ENCODE data around the gene CCER1. TPM values are rescaled to one million over a fixed set of nuclear protein-coding genes. Genes with fewer than 3 reads are reported as not detected.

Gene CCER1
- total and polyA plus RNA-seq, 2 donors (not counting 1 experiment from before 2014, with no cell fraction given), result not detected

- Histone ChIP-seq H3K4me1 (ENCODE audit: control insufficient read depth in 2 of 2, insufficient read depth in 2 of 2, low read length in 2 of 2) (no peaks in the 10 kb centered on the region), H2AFZ (ENCODE audit: insufficient read depth, low read depth, low read length, poor library complexity, severe bottlenecking) (no peak overlapping the region), H3K9ac (ENCODE audit: low read length) (no peak overlapping the region), H3K4me3 (ENCODE audit: control extremely low read depth in 1 of 5, extremely low read depth in 1 of 5, insufficient read depth in 1 of 5, low read depth in 2 of 5, low read length in 4 of 5) (no peak overlapping the region), H4K20me1 (ENCODE audit: control insufficient read depth, insufficient read depth, low read length, poor library complexity, severe bottlenecking) (no peaks in the 10 kb centered on the region), H3K4me2 (replicated peaks; ENCODE audit: low read depth, low read length, poor library complexity, severe bottlenecking) (no peak overlapping the region), H3K36me3 (replicated peaks in 1 of 2; ENCODE audit: control extremely low read depth in 1 of 2, control insufficient read depth in 1 of 2, extremely low read depth in 1 of 2, insufficient read depth in 2 of 2, low read length in 1 of 2) (no peaks in the 10 kb centered on the region), H3K79me2 (ENCODE audit: control insufficient read depth, insufficient read depth, low read length) (no peaks in the 10 kb centered on the region), H3K27me3 (replicated peaks in 1 of 4; ENCODE audit: control extremely low read depth in 1 of 4, control insufficient read depth in 3 of 4, insufficient read depth in 4 of 4, low read length in 3 of 4) (peaks cover 0 to 6% (median 1%) of the 10 kb centered on the region in 4 experiments), H3K27ac (ENCODE audit: low read length in 2 of 2) (no peak overlapping the region), H3K9me3 (ENCODE audit: control extremely low read depth in 1 of 3, control insufficient read depth in 2 of 3, insufficient read depth in 1 of 3, low read length in 2 of 3) (no peaks in the 10 kb centered on the region)
- Mint-ChIP-seq H3K9me3 (ENCODE audit: insufficient read depth) (no peaks in the 10 kb centered on the region), H3K27me3 (peaks cover 25% of the 10 kb centered on the region), H3K4me3 (no peak overlapping the region), H3K4me1 (no peaks in the 10 kb centered on the region), H3K27ac (no peak overlapping the region)
- CTCF ChIA-PET, result interaction anchor here (0.8 to 3.0 kb wide), 2 partner anchors 14 to 1922 kb away, joined by 3 to 9 read pairs; no protein-coding TSS in a partner anchor
- intact Hi-C loops (cut with micrococcal nuclease), result no loop called here
- 80% methylated on average over 1 of the region's 1 CpG for WGBS (ENCODE audit: insufficient coverage)
- no peak for ATAC-seq (ENCODE audit: low read depth)
- no peak for TF ChIP-seq EZH2 (IDR thresholded peaks at IDR 0.05; ENCODE audit: borderline replicate concordance, insufficient read depth, low read depth, low read length, poor library complexity, severe bottlenecking)
- TF ChIP-seq, protein P1, sequence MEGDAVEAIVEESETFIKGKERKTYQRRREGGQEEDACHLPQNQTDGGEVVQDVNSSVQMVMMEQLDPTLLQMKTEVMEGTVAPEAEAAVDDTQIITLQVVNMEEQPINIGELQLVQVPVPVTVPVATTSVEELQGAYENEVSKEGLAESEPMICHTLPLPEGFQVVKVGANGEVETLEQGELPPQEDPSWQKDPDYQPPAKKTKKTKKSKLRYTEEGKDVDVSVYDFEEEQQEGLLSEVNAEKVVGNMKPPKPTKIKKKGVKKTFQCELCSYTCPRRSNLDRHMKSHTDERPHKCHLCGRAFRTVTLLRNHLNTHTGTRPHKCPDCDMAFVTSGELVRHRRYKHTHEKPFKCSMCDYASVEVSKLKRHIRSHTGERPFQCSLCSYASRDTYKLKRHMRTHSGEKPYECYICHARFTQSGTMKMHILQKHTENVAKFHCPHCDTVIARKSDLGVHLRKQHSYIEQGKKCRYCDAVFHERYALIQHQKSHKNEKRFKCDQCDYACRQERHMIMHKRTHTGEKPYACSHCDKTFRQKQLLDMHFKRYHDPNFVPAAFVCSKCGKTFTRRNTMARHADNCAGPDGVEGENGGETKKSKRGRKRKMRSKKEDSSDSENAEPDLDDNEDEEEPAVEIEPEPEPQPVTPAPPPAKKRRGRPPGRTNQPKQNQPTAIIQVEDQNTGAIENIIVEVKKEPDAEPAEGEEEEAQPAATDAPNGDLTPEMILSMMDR (IDR thresholded peaks at IDR 0.05), result no peak
- POLR2A ChIA-PET, result no interaction called here
- no peak for DNase-seq
Observed at GRCh38 chr12:90939382-90939781, 15.6 kb downstream of the CCER1 start.

- POLR2A ChIA-PET, result no interaction called here
- H4K20me1 ChIP-seq (ENCODE audit: control insufficient read depth, insufficient read depth, low read length, poor library complexity, severe bottlenecking), result no peaks in the 10 kb centered on the region
- H3K27ac ChIP-seq (ENCODE audit: low read length in 2 of 2), result no peak overlapping the region
- Mint-ChIP-seq H3K27ac (no peak overlapping the region), H3K27me3 (peaks cover 25% of the 10 kb centered on the region), H3K9me3 (ENCODE audit: insufficient read depth) (no peaks in the 10 kb centered on the region), H3K4me3 (no peak overlapping the region), H3K4me1 (no peaks in the 10 kb centered on the region)
- H2AFZ ChIP-seq (ENCODE audit: insufficient read depth, low read depth, low read length, poor library complexity, severe bottlenecking), result no peak overlapping the region
- no peaks in the 10 kb centered on the region for H3K9me3 ChIP-seq (ENCODE audit: control extremely low read depth in 1 of 3, control insufficient read depth in 2 of 3, insufficient read depth in 1 of 3, low read length in 2 of 3)
- DNase-seq, result no peak
- no peaks in the 10 kb centered on the region for H3K36me3 ChIP-seq (replicated peaks in 1 of 2; ENCODE audit: control extremely low read depth in 1 of 2, control insufficient read depth in 1 of 2, extremely low read depth in 1 of 2, insufficient read depth in 2 of 2, low read length in 1 of 2)
- no peak overlapping the region for H3K9ac ChIP-seq (ENCODE audit: low read length)
- intact Hi-C loops (cut with micrococcal nuclease), result no loop called here
- no peak overlapping the region for H3K4me2 ChIP-seq (replicated peaks; ENCODE audit: low read depth, low read length, poor library complexity, severe bottlenecking)
- H3K4me3 ChIP-seq (ENCODE audit: control extremely low read depth in 1 of 5, extremely low read depth in 1 of 5, insufficient read depth in 1 of 5, low read depth in 2 of 5, low read length in 4 of 5), result no peak overlapping the region
- TF ChIP-seq EZH2 (IDR thresholded peaks at IDR 0.05; ENCODE audit: borderline replicate concordance, insufficient read depth, low read depth, low read length, poor library complexity, severe bottlenecking), result no peak
- TF ChIP-seq, protein P1 (IDR thresholded peaks at IDR 0.05), result no peak
- peaks cover 0 to 6% (median 1%) of the 10 kb centered on the region in 4 experiments for H3K27me3 ChIP-seq (replicated peaks in 1 of 4; ENCODE audit: control extremely low read depth in 1 of 4, control insufficient read depth in 3 of 4, insufficient read depth in 4 of 4, low read length in 3 of 4)
- H3K79me2 ChIP-seq (ENCODE audit: control insufficient read depth, insufficient read depth, low read length), result no peaks in the 10 kb centered on the region
- CTCF ChIA-PET, result no interaction called here
- 33% methylated on average over 3 of the region's 6 CpGs for WGBS (ENCODE audit: insufficient coverage)
- no peaks in the 10 kb centered on the region for H3K4me1 ChIP-seq (ENCODE audit: control insufficient read depth in 2 of 2, insufficient read depth in 2 of 2, low read length in 2 of 2)
- no peak for ATAC-seq (ENCODE audit: low read depth)
Observed at GRCh38 chr12:90938451-90938850, 16.5 kb downstream of the CCER1 start.

Data from B cell (primary cell).